Natural killer cell (primary cell): ENCODE results near the gene GEN1. TPM values are rescaled to one million over a fixed set of nuclear protein-coding genes. Genes with fewer than 3 reads are reported as not detected.

Experiments used
- ATAC-seq, 3 donors: fragments of 150-1000 bp in 2 of 3; fragments of 200-7000 bp in 1 of 3; cut with Tn5 transposase; 1 replicate in 1 of 3; 2 replicates in 2 of 3; pipeline ENCODE4 v1.10.0; 2021; ENCODE audit warnings: mild to moderate bottlenecking in 2 of 3, moderate library complexity in 2 of 3
- DNase-seq, 2 donors: peaks; one replicate each; pipeline versions ENCODE4 v3.0.0 to v3.0.0-alpha.2; 2013 to 2021; ENCODE audit warnings: mixed read lengths in 1 of 2
- H3K27ac ChIP-seq: one replicate; pipeline ENCODE4 v1.5.1; 2013; ENCODE audit warnings: mild to moderate bottlenecking, low read length
- H3K27me3 ChIP-seq: one replicate; pipeline ENCODE4 v1.6.1; 2013; ENCODE audit warnings: low read length; ENCODE audit not compliant: control insufficient read depth, insufficient read depth
- H3K36me3 ChIP-seq: one replicate; pipeline ENCODE4 v1.6.1; 2013; ENCODE audit warnings: low read length; ENCODE audit not compliant: control insufficient read depth, insufficient read depth
- H3K4me1 ChIP-seq: one replicate; pipeline ENCODE4 v1.6.1; 2013; ENCODE audit warnings: low read length; ENCODE audit not compliant: control insufficient read depth, insufficient read depth
- H3K4me3 ChIP-seq: one replicate; pipeline ENCODE4 v1.5.1; 2013; ENCODE audit warnings: low read length
- H3K9me3 ChIP-seq: one replicate; pipeline ENCODE4 v1.6.1; 2013; ENCODE audit warnings: low read length; ENCODE audit not compliant: control insufficient read depth, insufficient read depth
- H3K27ac Mint-ChIP-seq, 2 donors: one replicate each; pipeline ENCODE4 v1.8.0; 2022; ENCODE audit warnings: mild to moderate bottlenecking in 2 of 2, mixed read lengths in 2 of 2, moderate library complexity in 1 of 2
- H3K27me3 Mint-ChIP-seq, 2 donors: one replicate each; pipeline ENCODE4 v1.8.0; 2022; ENCODE audit warnings: low read depth in 2 of 2, mixed read lengths in 2 of 2
- H3K36me3 Mint-ChIP-seq: one replicate; pipeline ENCODE4 v1.8.0; 2022; ENCODE audit warnings: mixed read lengths
- H3K4me1 Mint-ChIP-seq, 2 donors: one replicate each; pipeline ENCODE4 v1.8.0; 2022; ENCODE audit warnings: mixed read lengths in 2 of 2
- H3K4me3 Mint-ChIP-seq: one replicate; pipeline ENCODE4 v1.8.0; 2022; ENCODE audit warnings: mild to moderate bottlenecking, moderate library complexity, mixed read lengths
- H3K9me3 Mint-ChIP-seq, 2 donors: one replicate each; pipeline ENCODE4 v1.8.0; 2022; ENCODE audit warnings: mixed read lengths in 2 of 2
- WGBS: methylation state at CpG from one replicate; pipeline ENCODE4 v1.1.7; 2013; ENCODE audit warnings: missing lambda C conversion rate; ENCODE audit not compliant: insufficient coverage; 5-methylcytosine and 5-hydroxymethylcytosine counted together
- intact Hi-C: fragments of 100-400 bp; cut with micrococcal nuclease; formaldehyde crosslinking; loops from one replicate; pipeline ENCODE4 v1.14.2; 2022
- total RNA-seq, 4 donors: library from RNA; stranded (reverse); fragments of 120-200 nt in 1 of 4; gene quantifications; one replicate each; pipeline versions ENCODE4 v1.2.3 to v1.2.4, GENCODE V29; 2013 to 2022
- TF ChIP-seq, protein P1 (sequence below): fragments of 200-600 bp; IDR thresholded peaks from one replicate; pipeline ENCODE4 v1.8.0; 2022; ENCODE audit warnings: antibody characterized with exemption

The GEN1 gene
- total RNA-seq, 3 donors from 2014 or later (not counting 1 experiment from before 2014, with no cell fraction given) = 11.1 to 19.0 (median 17.3) TPM

DNA sequence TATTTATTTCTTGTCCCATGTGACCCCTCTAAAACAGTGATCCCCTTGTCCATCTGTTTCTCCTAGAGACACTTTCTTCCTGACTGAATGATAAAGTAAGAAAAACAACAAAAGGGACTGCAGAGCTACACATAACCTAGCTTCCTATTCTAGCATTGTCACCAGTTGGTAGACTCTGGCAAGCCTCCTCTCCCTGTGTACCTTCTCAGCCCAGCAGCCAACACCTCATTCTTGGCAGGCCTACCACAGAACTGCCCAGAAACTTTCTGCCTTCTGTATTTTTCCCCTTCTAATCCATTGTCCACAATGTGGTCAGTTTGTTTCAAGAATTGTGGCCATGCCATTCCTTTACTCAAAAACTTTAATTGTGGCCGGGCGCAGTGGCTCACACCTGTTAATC lies 13.7 kb upstream of the GEN1 start:
- TF ChIP-seq, protein P1, sequence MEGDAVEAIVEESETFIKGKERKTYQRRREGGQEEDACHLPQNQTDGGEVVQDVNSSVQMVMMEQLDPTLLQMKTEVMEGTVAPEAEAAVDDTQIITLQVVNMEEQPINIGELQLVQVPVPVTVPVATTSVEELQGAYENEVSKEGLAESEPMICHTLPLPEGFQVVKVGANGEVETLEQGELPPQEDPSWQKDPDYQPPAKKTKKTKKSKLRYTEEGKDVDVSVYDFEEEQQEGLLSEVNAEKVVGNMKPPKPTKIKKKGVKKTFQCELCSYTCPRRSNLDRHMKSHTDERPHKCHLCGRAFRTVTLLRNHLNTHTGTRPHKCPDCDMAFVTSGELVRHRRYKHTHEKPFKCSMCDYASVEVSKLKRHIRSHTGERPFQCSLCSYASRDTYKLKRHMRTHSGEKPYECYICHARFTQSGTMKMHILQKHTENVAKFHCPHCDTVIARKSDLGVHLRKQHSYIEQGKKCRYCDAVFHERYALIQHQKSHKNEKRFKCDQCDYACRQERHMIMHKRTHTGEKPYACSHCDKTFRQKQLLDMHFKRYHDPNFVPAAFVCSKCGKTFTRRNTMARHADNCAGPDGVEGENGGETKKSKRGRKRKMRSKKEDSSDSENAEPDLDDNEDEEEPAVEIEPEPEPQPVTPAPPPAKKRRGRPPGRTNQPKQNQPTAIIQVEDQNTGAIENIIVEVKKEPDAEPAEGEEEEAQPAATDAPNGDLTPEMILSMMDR = no peak
- Histone ChIP-seq H3K27ac (no peak overlapping the region), H3K4me3 (no peak overlapping the region), H3K9me3 (no peaks in the 10 kb centered on the region), H3K27me3 (no peaks in the 10 kb centered on the region), H3K4me1 (no peaks in the 10 kb centered on the region), H3K36me3 (peaks cover 48% of the 10 kb centered on the region)
- 98% methylated on average over 2 of the region's 2 CpGs for WGBS
- Mint-ChIP-seq H3K27ac (peak overlapping the region in 1 of 2 donors; percentile 54), H3K9me3 (no peaks in the 10 kb centered on the region), H3K4me1 (peaks cover 0 to 9% of the 10 kb centered on the region in 2 donors), H3K27me3 (no peaks in the 10 kb centered on the region), H3K4me3 (no peak overlapping the region), H3K36me3 (peaks cover 8% of the 10 kb centered on the region)
- intact Hi-C loops = no loop called here
- DNase-seq (no peak), ATAC-seq (no peak)

DNA sequence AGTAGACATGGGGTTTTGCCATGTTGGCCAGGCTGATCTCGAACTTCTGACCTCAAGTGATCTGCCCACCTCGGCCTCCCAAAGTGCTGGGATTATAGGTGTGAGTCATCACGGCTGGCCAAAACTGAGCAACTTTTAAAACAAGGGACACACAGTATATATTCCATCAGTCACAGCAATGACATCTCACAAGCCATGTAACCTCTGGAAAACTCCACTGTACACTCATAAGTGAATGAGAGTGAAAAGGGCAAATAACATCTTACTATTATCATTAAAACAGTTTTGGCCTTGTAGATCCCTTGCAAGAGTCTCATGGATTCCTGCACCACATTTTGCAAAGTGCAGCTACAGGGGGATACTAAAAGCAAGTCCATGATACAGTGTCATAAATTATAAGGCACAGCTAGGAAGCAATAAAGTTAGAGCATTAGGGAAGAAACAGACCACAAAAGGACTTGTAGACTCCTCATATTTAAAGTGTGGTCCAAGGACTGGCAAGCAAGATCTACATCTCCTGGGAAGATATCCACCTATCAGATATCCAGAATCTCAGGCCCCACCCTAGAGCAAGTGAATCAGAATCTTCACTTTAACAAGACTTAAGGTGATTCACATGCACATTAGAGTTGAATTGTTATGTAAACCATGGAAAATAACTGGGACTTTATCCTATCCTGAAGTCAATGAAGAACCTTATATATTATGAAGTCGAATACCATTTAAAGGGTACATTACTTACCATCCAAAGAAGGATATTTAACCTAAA lies 6.1 kb upstream of the GEN1 start:
- intact Hi-C loops = no loop called here
- Mint-ChIP-seq H3K4me1 (peaks cover 7 to 22% of the 10 kb centered on the region in 2 donors), H3K9me3 (no peaks in the 10 kb centered on the region), H3K27ac (no peak overlapping the region), H3K4me3 (no peak overlapping the region), H3K36me3 (no peaks in the 10 kb centered on the region), H3K27me3 (no peaks in the 10 kb centered on the region)
- ATAC-seq = no peak
- H3K9me3 ChIP-seq = no peaks in the 10 kb centered on the region
- TF ChIP-seq, protein P1 = no peak
- WGBS = 96% methylated on average over 4 of the region's 4 CpGs
- H3K27ac ChIP-seq = no peak overlapping the region
- DNase-seq = no peak
- H3K4me3 ChIP-seq = no peak overlapping the region
- H3K27me3 ChIP-seq = no peaks in the 10 kb centered on the region
- H3K36me3 ChIP-seq = peaks cover 12% of the 10 kb centered on the region
- no peaks in the 10 kb centered on the region for H3K4me1 ChIP-seq

DNA sequence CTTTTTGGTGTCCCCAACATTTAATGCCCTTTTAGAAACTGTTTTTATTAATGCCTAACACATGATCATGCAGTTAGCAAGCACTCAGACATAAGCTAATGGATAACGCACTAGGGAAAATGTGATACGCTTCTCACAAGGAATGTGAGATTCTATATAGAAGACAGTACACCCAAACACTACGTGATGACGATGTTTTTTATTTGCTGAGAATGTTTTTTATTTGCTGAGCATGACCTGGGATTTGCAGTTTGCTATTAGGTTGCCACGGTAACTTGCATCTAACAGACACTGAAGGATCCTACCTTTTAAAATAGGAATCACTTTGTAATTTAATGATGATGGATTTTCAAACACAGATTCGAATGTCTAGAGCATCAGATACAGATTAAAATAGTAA lies 5.2 kb upstream of the GEN1 start:
- Mint-ChIP-seq H3K36me3 (no peaks in the 10 kb centered on the region), H3K4me3 (no peak overlapping the region), H3K27ac (no peak overlapping the region), H3K27me3 (no peaks in the 10 kb centered on the region), H3K9me3 (no peaks in the 10 kb centered on the region), H3K4me1 (peaks cover 9 to 21% of the 10 kb centered on the region in 2 donors)
- intact Hi-C loops = no loop called here
- H3K4me1 ChIP-seq = no peaks in the 10 kb centered on the region
- no peaks in the 10 kb centered on the region for H3K9me3 ChIP-seq
- peaks cover 10% of the 10 kb centered on the region for H3K36me3 ChIP-seq
- H3K4me3 ChIP-seq = no peak overlapping the region
- 100% methylated on average over 1 of the region's 6 CpGs for WGBS
- no peaks in the 10 kb centered on the region for H3K27me3 ChIP-seq
- no peak overlapping the region for H3K27ac ChIP-seq
- ATAC-seq (no peak), DNase-seq (no peak)
- TF ChIP-seq, protein P1 = no peak
